Measurements from ENCODE around the gene PTCD2. TPM values are rescaled to one million over a fixed set of nuclear protein-coding genes. Genes with fewer than 3 reads are reported as not detected.

Gene PTCD2
- total RNA-seq, 1 donor from 2014 or later = 18.2 TPM

- no peak for TF ChIP-seq CTCF (IDR thresholded peaks at IDR 0.05; ENCODE audit: borderline replicate concordance)
- intact Hi-C loops (cut with micrococcal nuclease) = no loop called here
- no peaks in the 10 kb centered on the region for H3K27me3 ChIP-seq (ENCODE audit: low read depth)
- H3K27ac ChIP-seq (replicated peaks) = no peak overlapping the region
- no peaks in the 10 kb centered on the region for H3K9me3 ChIP-seq (replicated peaks)
- no peak for DNase-seq
- H3K4me3 ChIP-seq = no peak overlapping the region
- peaks cover 25% of the 10 kb centered on the region for H3K36me3 ChIP-seq
- H3K4me1 ChIP-seq = peaks cover 31% of the 10 kb centered on the region
Measured at GRCh38 chr5:72291601-72292000, 28.6 kb upstream of the PTCD2 start.

DNA sequence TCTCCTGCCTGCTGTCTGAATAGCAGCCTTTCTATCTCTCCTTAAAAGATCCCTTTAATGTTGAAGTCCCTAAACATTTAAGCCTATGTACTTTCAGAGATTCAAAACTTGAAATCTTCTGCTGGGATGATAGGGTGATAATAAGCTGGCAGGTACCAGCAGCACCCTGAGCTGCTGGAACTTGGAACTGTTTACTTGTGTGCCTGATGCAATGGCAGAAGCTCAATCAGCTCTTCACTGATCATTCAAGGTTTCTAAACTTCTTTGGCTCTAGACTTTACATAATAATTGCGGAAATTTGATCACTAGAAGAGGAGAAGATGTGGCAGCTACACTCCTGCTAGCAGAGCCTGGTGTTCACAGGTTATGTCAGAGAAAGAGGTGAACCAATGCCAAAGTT is 27.8 kb upstream of the PTCD2 start:
- Histone ChIP-seq H3K27ac (replicated peaks) (peak overlapping the region; percentile 46), H3K4me1 (peaks cover 30% of the 10 kb centered on the region), H3K9me3 (replicated peaks) (no peaks in the 10 kb centered on the region), H3K4me3 (no peak overlapping the region), H3K27me3 (ENCODE audit: low read depth) (no peaks in the 10 kb centered on the region), H3K36me3 (peaks cover 27% of the 10 kb centered on the region)
- TF ChIP-seq CTCF (IDR thresholded peaks at IDR 0.05; ENCODE audit: borderline replicate concordance) = no peak
- no peak for DNase-seq
- intact Hi-C loops (cut with micrococcal nuclease) = no loop called here

DNA sequence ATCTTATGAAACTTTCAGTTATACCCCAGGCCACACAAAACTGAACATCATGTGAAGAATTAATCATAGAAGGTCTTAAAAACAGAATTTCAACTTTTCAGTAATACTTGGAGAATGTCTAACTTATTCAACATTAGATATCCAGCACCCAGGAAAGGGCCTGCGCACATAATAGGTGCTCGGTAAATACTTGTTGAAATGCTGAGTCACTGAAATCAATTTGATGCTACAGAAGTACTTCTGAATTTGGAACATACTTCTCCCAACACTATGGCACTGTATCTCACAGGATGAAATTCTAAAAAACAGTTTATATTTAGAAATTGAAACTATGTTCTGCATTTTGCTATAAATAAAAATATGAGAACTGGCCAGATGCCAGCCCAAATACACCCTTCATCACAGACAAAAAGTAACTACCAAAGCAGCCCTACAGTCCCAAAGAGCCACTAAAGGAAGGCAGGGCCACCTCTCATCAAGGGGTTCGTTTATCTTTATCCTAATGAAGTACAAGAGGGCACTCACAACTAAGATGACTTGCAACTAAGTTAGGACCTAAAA is 26.6 kb upstream of the PTCD2 start:
- intact Hi-C loops (cut with micrococcal nuclease) = no loop called here
- H3K4me3 ChIP-seq = no peak overlapping the region
- peaks cover 23% of the 10 kb centered on the region for H3K36me3 ChIP-seq
- no peak for DNase-seq
- no peaks in the 10 kb centered on the region for H3K9me3 ChIP-seq (replicated peaks)
- H3K27ac ChIP-seq (replicated peaks) = peak overlapping the region; percentile 46
- TF ChIP-seq CTCF (IDR thresholded peaks at IDR 0.05; ENCODE audit: borderline replicate concordance) = no peak
- no peaks in the 10 kb centered on the region for H3K27me3 ChIP-seq (ENCODE audit: low read depth)
- peaks cover 26% of the 10 kb centered on the region for H3K4me1 ChIP-seq

DNA sequence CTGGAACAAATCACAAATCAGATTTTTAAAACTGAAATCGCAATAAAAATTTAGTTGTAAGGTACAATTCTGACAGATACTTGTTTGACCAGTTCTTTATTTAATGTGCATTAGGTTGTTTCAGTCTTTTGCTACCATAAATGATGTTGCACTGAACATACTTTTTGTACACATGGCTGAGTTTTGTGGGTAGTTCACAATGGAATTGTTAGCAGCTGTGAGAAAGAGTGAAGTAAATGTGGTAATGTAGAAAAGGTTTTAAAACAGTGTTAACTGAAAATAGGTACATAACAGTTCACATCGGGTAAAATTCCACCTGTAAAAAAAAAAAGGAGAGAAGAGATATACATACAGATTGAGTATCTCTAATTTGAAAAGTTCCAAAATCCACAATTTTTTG is 25.7 kb upstream of the PTCD2 start:
- DNase-seq = no peak
- Histone ChIP-seq H3K36me3 (peaks cover 23% of the 10 kb centered on the region), H3K4me3 (no peak overlapping the region), H3K4me1 (peaks cover 20% of the 10 kb centered on the region), H3K27me3 (ENCODE audit: low read depth) (no peaks in the 10 kb centered on the region), H3K9me3 (replicated peaks) (no peaks in the 10 kb centered on the region), H3K27ac (replicated peaks) (no peak overlapping the region)
- TF ChIP-seq CTCF (IDR thresholded peaks at IDR 0.05; ENCODE audit: borderline replicate concordance) = no peak
- intact Hi-C loops (cut with micrococcal nuclease) = no loop called here

- H3K9me3 ChIP-seq (replicated peaks) = no peaks in the 10 kb centered on the region
- H3K27ac ChIP-seq (replicated peaks) = no peak overlapping the region
- no peak for DNase-seq
- H3K27me3 ChIP-seq (ENCODE audit: low read depth) = no peaks in the 10 kb centered on the region
- H3K36me3 ChIP-seq = peaks cover 17% of the 10 kb centered on the region
- TF ChIP-seq CTCF (IDR thresholded peaks at IDR 0.05; ENCODE audit: borderline replicate concordance) = no peak
- peaks cover 27% of the 10 kb centered on the region for H3K4me1 ChIP-seq
- intact Hi-C loops (cut with micrococcal nuclease) = no loop called here
- no peak overlapping the region for H3K4me3 ChIP-seq
Measured at GRCh38 chr5:72295539-72295938, 24.6 kb upstream of the PTCD2 start.
